WI38 (cell line): ENCODE data around the gene SUCLA2.

Source experiments
- H3K4me3 ChIP-seq: 2 replicates; pipeline ENCODE4 v1.5.1; 2011; ENCODE audit warnings: low read depth, mild to moderate bottlenecking, control low read depth, low read length
- TF ChIP-seq, protein P1 (sequence below): IDR thresholded peaks from 2 replicates; pipeline ENCODE4 v1.5.1; 2012; ENCODE audit warnings: low read depth, mild to moderate bottlenecking, control low read depth, low read length

SUCLA2 gene

DNA sequence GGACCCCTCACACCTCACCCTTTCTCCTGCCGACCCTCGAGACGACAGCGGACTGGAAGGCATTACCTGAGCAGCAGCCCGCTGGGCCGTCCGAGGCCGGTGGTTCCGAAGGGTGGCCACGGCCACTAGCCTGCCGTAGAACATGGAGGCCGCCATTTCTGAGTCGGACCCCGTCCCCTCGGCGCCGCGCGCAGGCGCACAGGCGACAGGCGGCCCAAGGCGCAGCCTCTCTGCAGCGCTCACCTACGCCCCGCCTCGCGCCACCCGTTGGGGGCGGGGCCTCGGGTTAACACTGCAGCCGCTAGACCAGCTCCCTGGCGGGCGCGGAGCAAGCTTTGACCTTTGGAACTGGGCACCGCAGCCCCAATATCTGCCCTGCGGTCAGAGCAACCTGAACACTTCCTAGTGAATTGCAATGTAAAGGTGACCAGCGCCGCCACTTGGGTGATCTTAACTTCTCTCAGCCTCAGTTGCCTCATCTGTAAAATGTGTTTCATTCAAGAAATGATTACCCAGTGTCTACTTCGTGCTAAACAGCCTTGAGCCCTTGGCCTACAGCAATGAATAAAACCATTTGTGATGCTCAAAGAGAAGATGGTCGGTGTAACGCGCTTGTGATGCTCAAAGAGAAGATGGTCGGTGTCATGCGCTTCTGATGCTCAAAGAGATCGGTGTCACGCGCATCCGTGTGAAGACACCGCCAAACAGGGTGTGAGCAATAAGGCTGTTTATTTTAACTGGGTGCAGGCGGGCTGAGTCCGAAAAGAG lies at the start of gene SUCLA2:
TSS of gene SUCLA2 (minus strand) at position 160 of the 768 bp plus-strand sequence. CDS start at position 156, 4 bp downstream.
- TF ChIP-seq, protein P1, sequence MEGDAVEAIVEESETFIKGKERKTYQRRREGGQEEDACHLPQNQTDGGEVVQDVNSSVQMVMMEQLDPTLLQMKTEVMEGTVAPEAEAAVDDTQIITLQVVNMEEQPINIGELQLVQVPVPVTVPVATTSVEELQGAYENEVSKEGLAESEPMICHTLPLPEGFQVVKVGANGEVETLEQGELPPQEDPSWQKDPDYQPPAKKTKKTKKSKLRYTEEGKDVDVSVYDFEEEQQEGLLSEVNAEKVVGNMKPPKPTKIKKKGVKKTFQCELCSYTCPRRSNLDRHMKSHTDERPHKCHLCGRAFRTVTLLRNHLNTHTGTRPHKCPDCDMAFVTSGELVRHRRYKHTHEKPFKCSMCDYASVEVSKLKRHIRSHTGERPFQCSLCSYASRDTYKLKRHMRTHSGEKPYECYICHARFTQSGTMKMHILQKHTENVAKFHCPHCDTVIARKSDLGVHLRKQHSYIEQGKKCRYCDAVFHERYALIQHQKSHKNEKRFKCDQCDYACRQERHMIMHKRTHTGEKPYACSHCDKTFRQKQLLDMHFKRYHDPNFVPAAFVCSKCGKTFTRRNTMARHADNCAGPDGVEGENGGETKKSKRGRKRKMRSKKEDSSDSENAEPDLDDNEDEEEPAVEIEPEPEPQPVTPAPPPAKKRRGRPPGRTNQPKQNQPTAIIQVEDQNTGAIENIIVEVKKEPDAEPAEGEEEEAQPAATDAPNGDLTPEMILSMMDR, result no peak
- peak within 1 kb of the TSS; percentile 95 for H3K4me3 ChIP-seq

DNA sequence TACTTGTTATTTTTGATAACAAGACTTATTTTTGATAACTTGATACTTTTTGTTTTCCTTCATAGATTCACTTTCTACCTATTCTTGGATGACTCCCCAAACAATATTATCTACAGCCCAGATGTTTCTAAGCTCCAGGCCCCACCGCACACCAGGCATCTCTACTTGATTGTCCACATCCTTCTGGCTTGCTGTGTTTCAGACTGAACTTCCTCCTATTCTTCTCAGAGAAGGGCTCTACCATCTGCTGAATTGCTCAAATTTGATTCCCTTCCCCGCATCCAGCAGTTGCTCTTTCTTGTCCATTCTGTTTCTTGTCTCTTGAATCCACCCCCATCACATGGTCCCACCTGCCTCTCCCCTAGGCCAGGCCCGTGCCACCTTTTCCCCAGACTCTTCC lies 49.5 kb upstream of the SUCLA2 start:
- no peak overlapping the region for H3K4me3 ChIP-seq
- TF ChIP-seq, protein P1, result no peak

DNA sequence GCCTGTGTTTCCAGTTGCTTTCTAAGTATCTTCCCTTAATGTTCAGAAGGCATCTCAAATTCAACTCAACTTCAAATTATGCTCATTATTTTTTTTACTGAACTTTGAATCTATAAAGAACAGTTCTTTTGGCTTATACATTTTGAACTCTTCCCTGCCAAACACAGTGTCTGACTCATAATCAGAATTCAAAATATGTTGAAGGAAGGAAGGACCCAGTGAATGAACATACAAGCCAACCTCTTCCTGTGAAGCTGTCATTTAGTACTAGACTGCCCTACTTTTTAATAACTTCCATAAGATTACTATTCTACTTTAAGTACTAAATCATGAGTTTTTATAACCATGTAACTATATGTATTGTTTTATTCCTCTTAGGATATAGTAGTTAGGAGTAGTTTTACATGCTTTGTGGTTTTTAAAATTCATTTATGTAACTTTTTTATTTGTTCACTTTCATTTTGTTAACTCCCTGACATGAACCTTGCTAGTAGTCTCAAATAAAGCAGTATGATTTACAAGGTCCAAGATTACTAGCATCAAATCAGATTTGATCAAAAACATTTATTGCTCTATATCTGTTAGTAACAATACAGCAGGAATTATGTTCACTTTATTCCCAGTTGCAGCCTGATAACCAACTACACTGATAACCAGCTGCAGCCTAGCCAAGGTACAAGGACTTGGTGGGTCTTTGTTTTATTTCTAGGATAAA lies 42.9 kb upstream of the SUCLA2 start:
- H3K4me3 ChIP-seq, result no peak overlapping the region
- TF ChIP-seq, protein P1, result no peak

DNA sequence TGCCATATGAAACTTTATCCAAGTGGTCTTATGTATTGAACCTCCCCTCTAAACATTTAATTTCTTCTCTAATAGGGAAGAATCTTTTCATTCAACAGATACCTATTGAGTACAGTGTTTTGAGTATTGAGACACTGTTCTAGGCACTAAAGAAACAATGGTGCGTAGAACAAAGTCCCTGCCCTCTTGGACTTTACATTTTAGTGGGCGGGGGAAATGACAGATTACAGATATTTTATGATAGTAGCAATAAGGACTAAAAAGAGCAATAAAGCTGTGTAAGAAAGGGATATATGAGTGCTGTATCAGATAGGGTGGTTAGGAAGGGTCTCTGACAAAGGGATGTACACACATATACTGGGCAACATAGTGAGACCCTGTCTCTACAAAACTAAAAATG lies 41.8 kb upstream of the SUCLA2 start:
- no peak overlapping the region for H3K4me3 ChIP-seq
- TF ChIP-seq, protein P1, result no peak

DNA sequence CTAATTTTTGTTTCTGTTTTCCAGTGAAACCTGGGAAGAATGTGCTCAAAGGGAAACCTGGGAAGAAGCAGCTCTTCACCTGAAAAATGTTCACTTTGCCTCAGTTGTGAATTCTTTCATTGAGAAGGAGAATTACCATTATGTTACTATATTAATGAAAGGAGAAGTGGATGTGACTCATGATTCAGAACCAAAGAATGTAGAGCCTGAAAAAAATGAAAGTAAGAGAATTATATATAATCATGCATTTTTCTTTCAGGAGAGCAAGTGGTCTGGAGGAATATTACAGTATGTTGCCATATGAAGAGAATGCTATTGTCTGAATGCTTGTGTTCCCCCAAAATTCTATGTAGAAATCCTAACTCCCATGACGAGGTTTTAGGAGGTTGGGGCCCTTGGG lies 39.8 kb upstream of the SUCLA2 start:
- H3K4me3 ChIP-seq, result no peak overlapping the region
- TF ChIP-seq, protein P1, result no peak

DNA sequence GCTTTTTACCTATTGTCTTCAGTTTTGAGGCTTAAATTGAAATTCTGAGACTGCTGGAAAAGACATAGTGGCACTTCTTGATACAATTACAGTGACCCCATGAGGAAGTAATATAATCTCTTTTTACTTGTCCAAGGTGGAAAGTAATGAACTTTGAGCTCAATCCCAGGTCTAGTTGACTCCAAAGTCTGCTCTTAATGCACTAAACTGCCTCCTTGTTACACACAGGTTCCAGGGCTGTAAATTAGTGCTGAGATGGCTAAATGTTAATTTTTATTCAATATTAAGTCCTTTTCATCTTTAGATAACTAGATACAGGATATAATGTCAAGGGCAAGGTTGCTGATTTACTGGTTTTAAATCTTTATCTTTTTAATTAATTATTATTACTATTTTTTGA lies 39.0 kb upstream of the SUCLA2 start:
- TF ChIP-seq, protein P1, result no peak
- no peak overlapping the region for H3K4me3 ChIP-seq

DNA sequence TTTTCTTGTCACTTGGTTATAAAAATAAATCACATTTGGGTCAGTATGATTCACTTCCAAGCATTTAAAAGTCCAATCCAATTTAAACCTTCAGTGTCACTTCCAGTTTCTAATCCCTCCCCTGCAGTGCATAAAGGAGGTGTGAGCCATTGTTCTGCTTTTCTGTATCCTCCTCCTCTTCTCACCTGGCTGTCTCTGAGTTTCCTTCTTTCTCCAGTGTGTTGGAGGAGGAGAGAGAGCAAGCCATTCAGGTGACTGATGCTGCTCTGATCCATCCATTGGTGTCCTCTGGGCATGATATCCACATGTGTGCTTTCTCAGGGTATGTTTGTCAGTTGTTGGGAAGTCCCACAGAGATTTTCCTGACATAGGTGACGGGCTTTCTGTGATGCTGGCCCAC lies 37.7 kb upstream of the SUCLA2 start:
- no peak overlapping the region for H3K4me3 ChIP-seq
- TF ChIP-seq, protein P1, result no peak
